Stomach (tissue), 4 donors: ENCODE results near the gene REXO4.

ENCODE experiments used
- CTCF ChIP-seq, 7 experiments: fragments of 450-650 bp in 4 of 7; fragments of 200-600 bp in 3 of 7; sonication (generic) in 3 of 7; IDR thresholded peaks; one replicate each; pipeline ENCODE4 v1.5.1; 2016 to 2019; ENCODE audit warnings: antibody characterized with exemption in 7 of 7, control low read depth in 2 of 7, mild to moderate bottlenecking in 1 of 7
- EP300 ChIP-seq: sonication (generic); formaldehyde crosslinking; IDR thresholded peaks from one replicate; pipeline ENCODE4 v1.6.1; 2017; ENCODE audit warnings: antibody characterized with exemption
- POLR2A ChIP-seq, 4 donors: fragments of 450-650 bp; IDR thresholded peaks; one replicate each; pipeline ENCODE4 v1.6.1; 2016; ENCODE audit warnings: antibody characterized with exemption in 4 of 4, control low read depth in 2 of 4, mild to moderate bottlenecking in 1 of 4, moderate library complexity in 1 of 4
- POLR2AphosphoS5 ChIP-seq, 3 donors: sonication (generic); formaldehyde crosslinking; IDR thresholded peaks; one replicate each; pipeline ENCODE4 v1.6.1; 2016; ENCODE audit warnings: antibody characterized with exemption in 3 of 3

DNA sequence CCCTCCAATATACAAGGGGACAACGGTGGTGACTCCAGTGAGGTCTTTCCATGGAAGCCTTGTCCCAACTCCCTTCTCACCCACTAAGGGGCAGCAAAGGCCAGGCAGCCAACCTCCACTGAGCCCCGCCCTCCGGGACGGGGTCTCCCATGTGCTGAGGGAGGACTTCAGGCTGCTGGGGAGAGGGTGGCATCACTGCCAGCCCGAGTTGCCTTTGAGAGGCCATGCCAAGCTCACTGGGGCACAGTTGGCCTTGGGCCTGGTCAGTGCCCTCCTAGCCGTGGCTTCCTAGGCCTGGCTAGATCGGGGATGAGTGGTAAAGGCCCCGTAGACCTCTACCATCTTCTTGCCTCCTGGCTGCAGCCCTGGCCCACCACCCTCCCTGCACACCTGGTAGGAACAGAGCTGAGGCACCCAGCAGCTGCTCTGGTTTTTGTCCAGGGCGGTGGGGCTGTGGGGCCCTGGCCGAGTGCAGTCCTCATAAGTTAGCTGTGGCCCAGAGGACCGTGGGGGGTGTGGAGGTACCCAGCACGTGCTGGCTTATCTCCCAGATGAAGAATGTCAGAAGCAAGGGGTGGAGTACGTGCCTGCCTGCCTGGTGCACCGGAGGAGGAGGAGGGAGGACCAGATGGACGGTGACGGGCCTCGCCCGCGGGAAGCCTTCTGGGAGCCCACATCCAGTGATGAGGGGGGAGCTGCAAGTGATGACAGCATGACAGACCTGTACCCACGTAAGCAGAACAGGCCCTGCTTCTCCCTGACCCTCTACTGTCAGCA is 58.2 kb downstream of the REXO4 start:
- TF ChIP-seq CTCF (IDR thresholded peaks at IDR 0.05) (peak in 3 of 7 experiments; percentile 8 to 32 (median 10)), POLR2A (IDR thresholded peaks at IDR 0.05) (no peak), POLR2AphosphoS5 (IDR thresholded peaks at IDR 0.05) (no peak), EP300 (no peak)
